ENCODE measurements around the gene CCDC63. TPM values are rescaled to one million over a fixed set of nuclear protein-coding genes. Genes with fewer than 3 reads are reported as not detected.

Gene CCDC63
- total and polyA plus RNA-seq, 2 donors (not counting 3 experiments of a cell fraction or from before 2014, with no cell fraction given) = not detected

- no peak for TF ChIP-seq GATA2 (IDR thresholded peaks at IDR 0.05; ENCODE audit: insufficient read depth, insufficient read length, low read depth, low read length)
- no peak for TF ChIP-seq POLR2AphosphoS5 (IDR thresholded peaks at IDR 0.05; ENCODE audit: insufficient read depth, low read depth, low read length)
- TF ChIP-seq FOS (IDR thresholded peaks at IDR 0.05; ENCODE audit: borderline replicate concordance, insufficient read depth, low read length) = no peak
- no peak for TF ChIP-seq MYC (IDR thresholded peaks at IDR 0.05; ENCODE audit: low read depth, low read length)
- no peak for TF ChIP-seq POLR2A (IDR thresholded peaks at IDR 0.05; ENCODE audit: low read depth, low read length)
- TF ChIP-seq, protein P1, sequence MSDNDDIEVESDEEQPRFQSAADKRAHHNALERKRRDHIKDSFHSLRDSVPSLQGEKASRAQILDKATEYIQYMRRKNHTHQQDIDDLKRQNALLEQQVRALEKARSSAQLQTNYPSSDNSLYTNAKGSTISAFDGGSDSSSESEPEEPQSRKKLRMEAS (IDR thresholded peaks at IDR 0.05; ENCODE audit: insufficient read depth, insufficient read length) = no peak
- TF ChIP-seq JUN (IDR thresholded peaks at IDR 0.05; ENCODE audit: borderline replicate concordance, insufficient read depth, insufficient read length, low read depth) = no peak
- TF ChIP-seq EZH2 (IDR thresholded peaks at IDR 0.05; ENCODE audit: borderline replicate concordance, low read depth, low read length, severe bottlenecking) = no peak
- TF ChIP-seq, protein P2, sequence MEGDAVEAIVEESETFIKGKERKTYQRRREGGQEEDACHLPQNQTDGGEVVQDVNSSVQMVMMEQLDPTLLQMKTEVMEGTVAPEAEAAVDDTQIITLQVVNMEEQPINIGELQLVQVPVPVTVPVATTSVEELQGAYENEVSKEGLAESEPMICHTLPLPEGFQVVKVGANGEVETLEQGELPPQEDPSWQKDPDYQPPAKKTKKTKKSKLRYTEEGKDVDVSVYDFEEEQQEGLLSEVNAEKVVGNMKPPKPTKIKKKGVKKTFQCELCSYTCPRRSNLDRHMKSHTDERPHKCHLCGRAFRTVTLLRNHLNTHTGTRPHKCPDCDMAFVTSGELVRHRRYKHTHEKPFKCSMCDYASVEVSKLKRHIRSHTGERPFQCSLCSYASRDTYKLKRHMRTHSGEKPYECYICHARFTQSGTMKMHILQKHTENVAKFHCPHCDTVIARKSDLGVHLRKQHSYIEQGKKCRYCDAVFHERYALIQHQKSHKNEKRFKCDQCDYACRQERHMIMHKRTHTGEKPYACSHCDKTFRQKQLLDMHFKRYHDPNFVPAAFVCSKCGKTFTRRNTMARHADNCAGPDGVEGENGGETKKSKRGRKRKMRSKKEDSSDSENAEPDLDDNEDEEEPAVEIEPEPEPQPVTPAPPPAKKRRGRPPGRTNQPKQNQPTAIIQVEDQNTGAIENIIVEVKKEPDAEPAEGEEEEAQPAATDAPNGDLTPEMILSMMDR (IDR thresholded peaks at IDR 0.05; ENCODE audit: extremely low read depth in 1 of 2, insufficient read depth in 1 of 2, low read depth in 1 of 2, low read length in 2 of 2) = no peak
- H3K4me2 ChIP-seq (ENCODE audit: insufficient read depth, low read length) = no peak overlapping the region
- no peak overlapping the region for H3K4me3 ChIP-seq (replicated peaks in 1 of 3; ENCODE audit: insufficient read depth in 1 of 3, low read depth in 1 of 3, low read length in 3 of 3)
- no peak for FAIRE-seq
- intact Hi-C loops (cut with micrococcal nuclease) (no loop called here), dilution Hi-C loops (cut with MboI; ENCODE audit: extremely low pct_ligation_motif_present, low sequenced_read_pairs) (no loop called here)
- no peak for DNase-seq (ENCODE audit: low read depth, low spot score)
- no peaks in the 10 kb centered on the region for H4K20me1 ChIP-seq (replicated peaks; ENCODE audit: control insufficient read depth, extremely low read depth, insufficient read depth, low read length)
- ChIA-PET CTCF (interaction anchor here (0.7 kb wide), 1 partner anchor 31 kb away, joined by 3 read pairs; no protein-coding TSS in a partner anchor), POLR2A (no interaction called here)
- H3K36me3 ChIP-seq (ENCODE audit: control insufficient read depth in 2 of 2, extremely low read depth in 1 of 2, insufficient read depth in 2 of 2, low read length in 2 of 2) = no peaks in the 10 kb centered on the region
- no TSS peak for BruUV-seq (replicated peaks)
- H2AFZ ChIP-seq (ENCODE audit: low read depth, low read length) = no peak overlapping the region
- no peaks in the 10 kb centered on the region for H3K79me2 ChIP-seq (ENCODE audit: control insufficient read depth, insufficient read depth, low read length)
- no peaks in the 10 kb centered on the region for H3K9me3 ChIP-seq (replicated peaks; ENCODE audit: control insufficient read depth, insufficient read depth, low read length)
- H3K27ac ChIP-seq (ENCODE audit: insufficient read depth, low read depth, low read length) = no peak overlapping the region
- no peaks in the 10 kb centered on the region for H3K4me1 ChIP-seq (ENCODE audit: control insufficient read depth, extremely low read depth, insufficient read depth, low read length)
- no peak overlapping the region for H3K9ac ChIP-seq (replicated peaks; ENCODE audit: extremely low read depth, insufficient read depth, low read length)
- peaks cover 0 to 1% of the 10 kb centered on the region in 2 experiments for H3K27me3 ChIP-seq (ENCODE audit: control insufficient read depth in 2 of 2, insufficient read depth in 2 of 2, low read length in 2 of 2)
- no peaks in the 10 kb centered on the region for H3K9me1 ChIP-seq (replicated peaks; ENCODE audit: control insufficient read depth, extremely low read depth, insufficient read depth, low read length)
Observed at GRCh38 chr12:110856542-110856941, 9.8 kb downstream of the CCDC63 start.

All from endothelial cell of umbilical vein (primary cell).